ENCODE measurements around the gene DIP2A. TPM values are rescaled to one million over a fixed set of nuclear protein-coding genes. Genes with fewer than 3 reads are reported as not detected.

Gene DIP2A
- polyA plus RNA-seq, 1 donor (not counting 4 experiments of a cell fraction or from before 2014, with no cell fraction given): 41.6 TPM

GRCh38 chr21:46504666-46505065 is 46.0 kb downstream of the DIP2A start:
- H3K9me1 ChIP-seq (ENCODE audit: control insufficient read depth, extremely low read depth, insufficient read depth, low read length): no peaks in the 10 kb centered on the region
- dilution Hi-C loops (cut with MboI; ENCODE audit: extremely low pct_ligation_motif_present, low sequenced_read_pairs): no loop called here
- H3K36me3 ChIP-seq (ENCODE audit: control insufficient read depth in 2 of 2, extremely low read depth in 1 of 2, insufficient read depth in 2 of 2, low read length in 2 of 2): peaks cover 15 to 33% of the 10 kb centered on the region in 2 experiments
- peaks cover 2% of the 10 kb centered on the region for H4K20me1 ChIP-seq (ENCODE audit: control insufficient read depth, extremely low read depth, insufficient read depth, low read length)
- FAIRE-seq: no peak
- H3K9ac ChIP-seq (ENCODE audit: control insufficient read depth, extremely low read depth, insufficient read depth, low read length): no peak overlapping the region
- peaks cover 10% of the 10 kb centered on the region for H3K4me1 ChIP-seq (ENCODE audit: control insufficient read depth, extremely low read depth, insufficient read depth, low read length)
- TF ChIP-seq CTCF (optimal IDR thresholded peaks at IDR 0.05 in 1 of 3, IDR thresholded peaks at IDR 0.05 in 1 of 3, conservative IDR thresholded peaks at IDR 0.05 in 1 of 3; ENCODE audit: extremely low read depth in 1 of 3, insufficient read depth in 2 of 3, low read length in 3 of 3): no peak
- no peak for DNase-seq (ENCODE audit: low read depth, low spot score)
- H3K79me2 ChIP-seq (ENCODE audit: control insufficient read depth, insufficient read depth, low read length): no peaks in the 10 kb centered on the region
- H3K4me3 ChIP-seq (ENCODE audit: control insufficient read depth in 2 of 3, extremely low read depth in 1 of 3, insufficient read depth in 2 of 3, low read depth in 1 of 3, low read length in 3 of 3): no peak overlapping the region
- H3K9me3 ChIP-seq (ENCODE audit: control insufficient read depth, low read depth, low read length): no peaks in the 10 kb centered on the region
- H3K27ac ChIP-seq (ENCODE audit: control insufficient read depth, insufficient read depth, low read length): no peak overlapping the region
- H3K27me3 ChIP-seq (ENCODE audit: control insufficient read depth, extremely low read depth, insufficient read depth, low read length): no peaks in the 10 kb centered on the region
- H2AFZ ChIP-seq (ENCODE audit: control insufficient read depth, low read length): no peak overlapping the region
- H3K4me2 ChIP-seq (ENCODE audit: control insufficient read depth, extremely low read depth, insufficient read depth, low read depth, low read length): no peak overlapping the region

GRCh38 chr21:46507562-46507961 is 48.9 kb downstream of the DIP2A start:
- Histone ChIP-seq H4K20me1 (ENCODE audit: control insufficient read depth, extremely low read depth, insufficient read depth, low read length) (peaks cover 2% of the 10 kb centered on the region), H3K36me3 (ENCODE audit: control insufficient read depth in 2 of 2, extremely low read depth in 1 of 2, insufficient read depth in 2 of 2, low read length in 2 of 2) (peaks cover 24 to 35% of the 10 kb centered on the region in 2 experiments), H3K4me3 (ENCODE audit: control insufficient read depth in 2 of 3, extremely low read depth in 1 of 3, insufficient read depth in 2 of 3, low read depth in 1 of 3, low read length in 3 of 3) (no peak overlapping the region), H3K4me2 (ENCODE audit: control insufficient read depth, extremely low read depth, insufficient read depth, low read depth, low read length) (no peak overlapping the region), H3K9me1 (ENCODE audit: control insufficient read depth, extremely low read depth, insufficient read depth, low read length) (no peaks in the 10 kb centered on the region), H3K9ac (ENCODE audit: control insufficient read depth, extremely low read depth, insufficient read depth, low read length) (no peak overlapping the region), H3K27me3 (ENCODE audit: control insufficient read depth, extremely low read depth, insufficient read depth, low read length) (no peaks in the 10 kb centered on the region), H2AFZ (ENCODE audit: control insufficient read depth, low read length) (no peak overlapping the region), H3K27ac (ENCODE audit: control insufficient read depth, insufficient read depth, low read length) (no peak overlapping the region), H3K79me2 (ENCODE audit: control insufficient read depth, insufficient read depth, low read length) (no peaks in the 10 kb centered on the region), H3K9me3 (ENCODE audit: control insufficient read depth, low read depth, low read length) (no peaks in the 10 kb centered on the region), H3K4me1 (ENCODE audit: control insufficient read depth, extremely low read depth, insufficient read depth, low read length) (no peaks in the 10 kb centered on the region)
- FAIRE-seq (no peak), DNase-seq (ENCODE audit: low read depth, low spot score) (no peak)
- TF ChIP-seq EZH2 (IDR thresholded peaks at IDR 0.05; ENCODE audit: low read length): no peak
- TF ChIP-seq CTCF (optimal IDR thresholded peaks at IDR 0.05 in 1 of 3, IDR thresholded peaks at IDR 0.05 in 1 of 3, conservative IDR thresholded peaks at IDR 0.05 in 1 of 3; ENCODE audit: extremely low read depth in 1 of 3, insufficient read depth in 2 of 3, low read length in 3 of 3): no peak
- dilution Hi-C loops (cut with MboI; ENCODE audit: extremely low pct_ligation_motif_present, low sequenced_read_pairs): no loop called here

Data from keratinocyte (primary cell).